ENCODE results near the gene PAGE3.

DNA sequence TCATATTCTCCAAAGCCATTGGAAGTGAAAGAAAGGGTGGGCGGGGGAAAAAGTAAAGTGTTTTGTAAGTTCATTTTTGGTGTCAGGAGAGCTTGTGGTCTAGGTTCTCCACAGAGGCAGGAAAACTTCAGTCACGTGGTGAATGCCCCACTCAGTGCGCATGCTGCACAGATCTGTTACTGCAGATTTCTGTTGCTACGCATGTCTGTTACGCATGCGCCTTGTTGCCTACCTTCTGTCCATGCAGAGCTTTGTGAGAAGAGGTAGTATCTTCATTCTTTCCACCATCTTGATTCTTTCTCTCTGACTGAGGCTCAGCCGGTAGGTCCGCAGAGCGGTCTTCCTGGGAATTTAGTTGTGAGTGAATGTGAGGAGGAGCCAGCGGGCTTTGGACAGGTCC is 15.1 kb upstream of the PAGE3 start:
- TF ChIP-seq, protein P1, sequence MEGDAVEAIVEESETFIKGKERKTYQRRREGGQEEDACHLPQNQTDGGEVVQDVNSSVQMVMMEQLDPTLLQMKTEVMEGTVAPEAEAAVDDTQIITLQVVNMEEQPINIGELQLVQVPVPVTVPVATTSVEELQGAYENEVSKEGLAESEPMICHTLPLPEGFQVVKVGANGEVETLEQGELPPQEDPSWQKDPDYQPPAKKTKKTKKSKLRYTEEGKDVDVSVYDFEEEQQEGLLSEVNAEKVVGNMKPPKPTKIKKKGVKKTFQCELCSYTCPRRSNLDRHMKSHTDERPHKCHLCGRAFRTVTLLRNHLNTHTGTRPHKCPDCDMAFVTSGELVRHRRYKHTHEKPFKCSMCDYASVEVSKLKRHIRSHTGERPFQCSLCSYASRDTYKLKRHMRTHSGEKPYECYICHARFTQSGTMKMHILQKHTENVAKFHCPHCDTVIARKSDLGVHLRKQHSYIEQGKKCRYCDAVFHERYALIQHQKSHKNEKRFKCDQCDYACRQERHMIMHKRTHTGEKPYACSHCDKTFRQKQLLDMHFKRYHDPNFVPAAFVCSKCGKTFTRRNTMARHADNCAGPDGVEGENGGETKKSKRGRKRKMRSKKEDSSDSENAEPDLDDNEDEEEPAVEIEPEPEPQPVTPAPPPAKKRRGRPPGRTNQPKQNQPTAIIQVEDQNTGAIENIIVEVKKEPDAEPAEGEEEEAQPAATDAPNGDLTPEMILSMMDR (tag by site-specific recombination; IDR thresholded peaks at IDR 0.05) = no peak
- TF ChIP-seq SETDB1 (IDR thresholded peaks at IDR 0.05; ENCODE audit: insufficient read length, low read length) (no peak), RBAK (tag by site-specific recombination; IDR thresholded peaks at IDR 0.05) (no peak), MEIS1 (CRISPR knock-in tag; IDR thresholded peaks at IDR 0.05; ENCODE audit: borderline replicate concordance) (no peak), KLF16 (tag by site-specific recombination; IDR thresholded peaks at IDR 0.05) (no peak), ZNF292 (tag by site-specific recombination; IDR thresholded peaks at IDR 0.05; ENCODE audit: borderline replicate concordance, low read depth) (no peak), TCF7L2 (IDR thresholded peaks at IDR 0.05; ENCODE audit: borderline replicate concordance, low read depth, low read length) (no peak), GFI1B (tag by site-specific recombination; IDR thresholded peaks at IDR 0.05) (no peak)
- TF ChIP-seq, protein P2, sequence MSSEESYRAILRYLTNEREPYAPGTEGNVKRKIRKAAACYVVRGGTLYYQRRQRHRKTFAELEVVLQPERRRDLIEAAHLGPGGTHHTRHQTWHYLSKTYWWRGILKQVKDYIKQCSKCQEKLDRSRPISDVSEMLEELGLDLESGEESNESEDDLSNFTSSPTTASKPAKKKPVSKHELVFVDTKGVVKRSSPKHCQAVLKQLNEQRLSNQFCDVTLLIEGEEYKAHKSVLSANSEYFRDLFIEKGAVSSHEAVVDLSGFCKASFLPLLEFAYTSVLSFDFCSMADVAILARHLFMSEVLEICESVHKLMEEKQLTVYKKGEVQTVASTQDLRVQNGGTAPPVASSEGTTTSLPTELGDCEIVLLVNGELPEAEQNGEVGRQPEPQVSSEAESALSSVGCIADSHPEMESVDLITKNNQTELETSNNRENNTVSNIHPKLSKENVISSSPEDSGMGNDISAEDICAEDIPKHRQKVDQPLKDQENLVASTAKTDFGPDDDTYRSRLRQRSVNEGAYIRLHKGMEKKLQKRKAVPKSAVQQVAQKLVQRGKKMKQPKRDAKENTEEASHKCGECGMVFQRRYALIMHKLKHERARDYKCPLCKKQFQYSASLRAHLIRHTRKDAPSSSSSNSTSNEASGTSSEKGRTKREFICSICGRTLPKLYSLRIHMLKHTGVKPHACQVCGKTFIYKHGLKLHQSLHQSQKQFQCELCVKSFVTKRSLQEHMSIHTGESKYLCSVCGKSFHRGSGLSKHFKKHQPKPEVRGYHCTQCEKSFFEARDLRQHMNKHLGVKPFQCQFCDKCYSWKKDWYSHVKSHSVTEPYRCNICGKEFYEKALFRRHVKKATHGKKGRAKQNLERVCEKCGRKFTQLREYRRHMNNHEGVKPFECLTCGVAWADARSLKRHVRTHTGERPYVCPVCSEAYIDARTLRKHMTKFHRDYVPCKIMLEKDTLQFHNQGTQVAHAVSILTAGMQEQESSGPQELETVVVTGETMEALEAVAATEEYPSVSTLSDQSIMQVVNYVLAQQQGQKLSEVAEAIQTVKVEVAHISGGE (tag by site-specific recombination; conservative IDR thresholded peaks at IDR 0.05; ENCODE audit: low read depth) = no peak
